Loucy (cell line): ENCODE results near the gene PDLIM4.

ENCODE experiments used
- H2AFZ ChIP-seq: fragments of 200-600 bp; sonication (generic); 2 replicates; pipeline ENCODE4 v1.6.0; 2016; ENCODE audit warnings: antibody characterized with exemption, mild to moderate bottlenecking, low read length, moderate library complexity
- H3F3A ChIP-seq: fragments of 200-600 bp; 2 replicates; pipeline ENCODE4 v1.6.0; 2016; ENCODE audit warnings: antibody characterized with exemption, low read depth, mild to moderate bottlenecking
- H3K27me3 ChIP-seq: fragments of 200-600 bp; sonication (generic); 2 replicates; pipeline ENCODE4 v1.6.1; 2014; ENCODE audit warnings: low read length, mild to moderate bottlenecking; ENCODE audit not compliant: insufficient read depth, poor library complexity, severe bottlenecking
- H3K36me3 ChIP-seq: fragments of 200-600 bp; sonication (generic); 2 replicates; pipeline ENCODE4 v1.6.1; 2016; ENCODE audit warnings: low read length; ENCODE audit not compliant: insufficient read depth
- H3K4me1 ChIP-seq: fragments of 200-600 bp; sonication (generic); 2 replicates; pipeline ENCODE4 v1.5.1; 2014; ENCODE audit warnings: low read length, mild to moderate bottlenecking; ENCODE audit not compliant: insufficient read depth, poor library complexity, severe bottlenecking
- H3K4me2 ChIP-seq: fragments of 200-600 bp; sonication (generic); 2 replicates; pipeline ENCODE4 v1.6.0; 2014; ENCODE audit warnings: antibody characterized with exemption, low read length, low read depth, mild to moderate bottlenecking; ENCODE audit not compliant: poor library complexity, severe bottlenecking
- H3K4me3 ChIP-seq: fragments of 200-600 bp; sonication (generic); 2 replicates; pipeline ENCODE4 v1.5.1; 2014; ENCODE audit warnings: low read length, mild to moderate bottlenecking, mixed read lengths; ENCODE audit not compliant: poor library complexity, severe bottlenecking
- H3K79me2 ChIP-seq: fragments of 200-600 bp; sonication (generic); 2 replicates; pipeline ENCODE4 v1.6.1; 2014; ENCODE audit warnings: low read length; ENCODE audit not compliant: insufficient read depth
- H3K9ac ChIP-seq: fragments of 200-600 bp; sonication (generic); 2 replicates; pipeline ENCODE4 v1.6.0; 2014; ENCODE audit warnings: mild to moderate bottlenecking, low read depth, low read length, moderate library complexity; ENCODE audit not compliant: poor library complexity, severe bottlenecking
- H3K9me2 ChIP-seq: fragments of 200-600 bp; sonication (generic); replicated peaks from 2 replicates; pipeline ENCODE4 v1.6.1; 2016; ENCODE audit warnings: low read depth, low read length, mixed read lengths
- H3K9me3 ChIP-seq: fragments of 200-600 bp; sonication (generic); 2 replicates; pipeline ENCODE4 v1.6.1; 2014; ENCODE audit warnings: mild to moderate bottlenecking, antibody characterized with exemption, low read length, low read depth; ENCODE audit not compliant: insufficient read depth
- H4K20me1 ChIP-seq: fragments of 200-600 bp; sonication (generic); 2 replicates; pipeline ENCODE4 v1.6.0; 2014; ENCODE audit warnings: antibody characterized with exemption, low read length, mild to moderate bottlenecking; ENCODE audit not compliant: insufficient read depth, poor library complexity, severe bottlenecking
- EZH2phosphoT487 ChIP-seq: fragments of 200-600 bp; IDR thresholded peaks from 2 replicates; pipeline ENCODE4 v1.6.1; 2018; ENCODE audit warnings: antibody characterized with exemption, mild to moderate bottlenecking, moderate library complexity, borderline replicate concordance
- TF ChIP-seq, protein P1 (sequence below): fragments of 200-600 bp; sonication (generic); conservative IDR thresholded peaks from 2 replicates; pipeline ENCODE4 v1.5.1; 2014; ENCODE audit warnings: mild to moderate bottlenecking, antibody characterized with exemption, low read length

Gene PDLIM4

DNA sequence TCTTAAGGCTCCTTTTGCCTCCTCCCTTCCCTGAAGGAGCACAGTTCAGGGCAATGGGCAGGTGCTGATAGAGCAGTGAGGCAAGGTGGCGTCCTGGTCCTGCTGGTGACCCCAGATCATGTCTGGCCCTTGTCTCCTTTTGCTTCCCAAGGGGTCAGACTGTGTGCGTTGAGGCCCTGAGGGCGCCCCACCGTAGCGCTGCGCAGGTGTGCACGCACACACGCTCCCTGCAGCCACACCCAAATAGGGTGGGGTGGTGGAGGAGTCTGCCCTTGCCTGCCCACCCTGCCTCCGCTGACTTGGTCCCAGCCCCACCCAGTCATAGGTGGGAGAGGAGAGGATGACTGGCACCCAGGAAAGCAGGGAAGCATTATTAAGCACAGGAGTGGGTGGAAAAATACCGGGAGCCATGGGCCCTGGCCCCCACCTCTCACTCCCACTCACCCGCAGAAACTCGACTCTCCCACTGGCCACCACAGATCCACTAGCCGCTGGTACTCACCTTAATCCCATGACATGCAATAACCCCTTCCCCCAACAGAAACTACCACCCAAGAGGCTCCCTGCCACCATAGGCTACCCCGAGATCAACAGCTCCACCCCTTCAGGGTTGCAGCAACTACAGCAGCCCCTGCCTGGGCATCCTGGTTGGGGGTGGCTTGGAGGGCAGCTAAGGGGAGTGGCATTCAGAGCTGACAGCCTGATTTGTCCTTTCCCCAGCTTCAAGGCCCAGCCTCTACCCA is 16.7 kb downstream of the PDLIM4 start:
- H4K20me1 ChIP-seq: no peaks in the 10 kb centered on the region
- H3K4me2 ChIP-seq: no peak overlapping the region
- H3K79me2 ChIP-seq: no peaks in the 10 kb centered on the region
- H3K27me3 ChIP-seq: no peaks in the 10 kb centered on the region
- H3K4me3 ChIP-seq: no peak overlapping the region
- H2AFZ ChIP-seq: no peak overlapping the region
- H3K9me2 ChIP-seq: no peaks in the 10 kb centered on the region
- no peak overlapping the region for H3K9ac ChIP-seq
- no peaks in the 10 kb centered on the region for H3K36me3 ChIP-seq
- no peaks in the 10 kb centered on the region for H3F3A ChIP-seq
- no peaks in the 10 kb centered on the region for H3K9me3 ChIP-seq
- TF ChIP-seq EZH2phosphoT487: no peak
- TF ChIP-seq, protein P1, sequence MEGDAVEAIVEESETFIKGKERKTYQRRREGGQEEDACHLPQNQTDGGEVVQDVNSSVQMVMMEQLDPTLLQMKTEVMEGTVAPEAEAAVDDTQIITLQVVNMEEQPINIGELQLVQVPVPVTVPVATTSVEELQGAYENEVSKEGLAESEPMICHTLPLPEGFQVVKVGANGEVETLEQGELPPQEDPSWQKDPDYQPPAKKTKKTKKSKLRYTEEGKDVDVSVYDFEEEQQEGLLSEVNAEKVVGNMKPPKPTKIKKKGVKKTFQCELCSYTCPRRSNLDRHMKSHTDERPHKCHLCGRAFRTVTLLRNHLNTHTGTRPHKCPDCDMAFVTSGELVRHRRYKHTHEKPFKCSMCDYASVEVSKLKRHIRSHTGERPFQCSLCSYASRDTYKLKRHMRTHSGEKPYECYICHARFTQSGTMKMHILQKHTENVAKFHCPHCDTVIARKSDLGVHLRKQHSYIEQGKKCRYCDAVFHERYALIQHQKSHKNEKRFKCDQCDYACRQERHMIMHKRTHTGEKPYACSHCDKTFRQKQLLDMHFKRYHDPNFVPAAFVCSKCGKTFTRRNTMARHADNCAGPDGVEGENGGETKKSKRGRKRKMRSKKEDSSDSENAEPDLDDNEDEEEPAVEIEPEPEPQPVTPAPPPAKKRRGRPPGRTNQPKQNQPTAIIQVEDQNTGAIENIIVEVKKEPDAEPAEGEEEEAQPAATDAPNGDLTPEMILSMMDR: no peak
- peaks cover 3% of the 10 kb centered on the region for H3K4me1 ChIP-seq

DNA sequence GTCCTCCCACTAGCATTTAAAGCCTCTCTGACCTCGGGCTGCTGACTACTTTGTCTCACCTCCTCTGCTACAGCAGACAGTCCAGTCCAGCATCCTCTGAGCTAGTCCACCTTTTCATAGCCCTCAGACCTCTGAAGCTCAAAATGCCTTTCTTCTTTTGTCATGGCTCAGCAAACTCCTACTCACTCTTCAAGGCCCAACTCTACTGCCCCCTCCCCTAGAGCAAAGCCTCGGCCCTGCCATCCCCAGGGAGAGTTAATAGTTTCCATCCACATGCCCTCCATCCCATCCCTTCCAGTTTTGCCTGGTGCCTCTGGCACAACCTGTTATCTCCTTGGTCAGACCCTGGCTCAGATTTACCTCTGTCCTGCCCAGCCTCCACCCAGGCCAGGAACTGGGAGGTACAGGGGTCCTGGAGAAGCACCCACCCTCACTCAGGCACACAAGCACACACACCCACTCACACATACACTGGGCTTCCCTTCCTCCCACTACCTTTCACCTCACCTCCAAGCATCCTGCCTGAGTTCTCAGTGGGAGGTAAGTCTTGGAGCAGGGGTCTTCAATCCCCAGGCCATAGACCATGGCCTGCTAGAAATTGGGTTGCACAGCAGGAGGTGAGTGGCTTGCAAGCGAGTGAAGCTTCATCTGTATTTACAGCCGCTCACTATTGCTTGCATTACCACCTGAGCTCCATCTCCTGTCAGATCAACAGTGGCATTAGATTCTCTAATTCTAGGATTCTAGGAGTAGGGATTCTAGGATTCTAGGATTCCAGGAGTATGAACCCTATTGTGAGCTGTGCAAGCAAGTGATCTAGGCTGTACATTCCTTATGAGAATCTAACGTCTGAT is 18.1 kb downstream of the PDLIM4 start:
- Histone ChIP-seq H3F3A (no peaks in the 10 kb centered on the region), H3K36me3 (no peaks in the 10 kb centered on the region), H2AFZ (no peak overlapping the region), H4K20me1 (no peaks in the 10 kb centered on the region), H3K4me1 (no peaks in the 10 kb centered on the region), H3K27me3 (no peaks in the 10 kb centered on the region), H3K9me3 (no peaks in the 10 kb centered on the region), H3K79me2 (no peaks in the 10 kb centered on the region), H3K9me2 (no peaks in the 10 kb centered on the region), H3K9ac (no peak overlapping the region), H3K4me3 (no peak overlapping the region), H3K4me2 (no peak overlapping the region)
- TF ChIP-seq, protein P1: no peak
- no peak for TF ChIP-seq EZH2phosphoT487

DNA sequence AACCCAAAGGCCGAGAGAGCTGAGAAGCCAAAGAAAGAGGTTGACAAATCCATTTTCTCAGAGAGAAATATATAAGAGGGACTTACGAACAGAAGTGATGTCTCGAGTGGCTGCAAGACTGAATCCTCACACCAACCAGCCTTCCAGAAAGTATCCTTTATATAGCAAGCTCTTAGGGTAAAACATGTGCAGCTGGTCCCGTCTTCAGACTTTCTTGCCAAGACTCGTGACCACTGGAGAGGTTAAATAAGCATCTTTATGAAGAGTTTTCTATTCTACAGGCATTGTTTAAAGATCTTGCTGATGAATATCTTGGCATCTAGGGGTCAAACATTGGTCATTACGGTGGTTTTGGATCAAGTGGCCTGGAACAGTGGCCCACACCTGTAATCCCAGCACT is 19.8 kb downstream of the PDLIM4 start:
- no peak for TF ChIP-seq EZH2phosphoT487
- TF ChIP-seq, protein P1: no peak
- Histone ChIP-seq H3K4me3 (no peak overlapping the region), H4K20me1 (no peaks in the 10 kb centered on the region), H2AFZ (no peak overlapping the region), H3K4me1 (no peaks in the 10 kb centered on the region), H3K9me2 (no peaks in the 10 kb centered on the region), H3K9me3 (no peaks in the 10 kb centered on the region), H3F3A (no peaks in the 10 kb centered on the region), H3K9ac (no peak overlapping the region), H3K79me2 (no peaks in the 10 kb centered on the region), H3K27me3 (no peaks in the 10 kb centered on the region), H3K4me2 (no peak overlapping the region), H3K36me3 (no peaks in the 10 kb centered on the region)
